Measurements from ENCODE around the gene NUP93.

DNA sequence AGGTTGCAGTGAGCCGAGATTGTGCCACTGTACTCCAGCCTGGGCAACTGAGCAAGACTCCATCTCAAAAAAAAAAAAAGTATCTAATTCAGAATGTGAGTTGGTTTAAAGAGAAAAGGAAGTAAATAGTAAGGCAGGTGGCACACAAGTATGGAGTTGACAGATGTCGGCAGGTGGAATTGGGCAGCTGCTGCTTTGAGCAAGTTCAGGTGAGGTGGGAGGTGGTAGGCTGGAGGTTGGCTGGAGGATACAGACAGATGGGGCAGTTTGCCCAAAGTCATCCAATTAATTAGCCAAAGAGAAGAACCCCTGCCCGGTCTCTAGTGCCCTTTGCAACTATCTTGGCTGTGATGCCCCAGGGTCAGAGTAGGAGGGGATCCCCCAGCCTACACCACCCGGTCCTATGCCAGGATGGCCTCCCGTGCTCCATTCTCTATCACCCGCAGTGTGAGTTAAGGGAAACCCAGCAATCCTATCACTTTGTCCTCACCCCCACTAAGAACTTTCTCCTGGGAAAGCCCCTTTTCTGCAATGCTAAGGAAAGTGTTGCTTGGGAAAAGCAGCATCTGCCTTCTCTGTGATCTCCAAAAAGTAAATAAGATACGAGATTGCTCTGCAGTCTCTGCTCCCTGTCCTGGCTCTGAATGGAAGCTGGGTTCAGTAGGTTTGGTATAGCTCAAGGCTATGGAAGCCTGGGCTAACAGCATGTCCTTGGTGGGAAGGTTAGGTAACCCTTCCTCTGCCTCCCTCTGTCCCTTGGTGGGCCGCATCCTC, 167.3 kb downstream of the NUP93 start:
- TF ChIP-seq, protein P1, sequence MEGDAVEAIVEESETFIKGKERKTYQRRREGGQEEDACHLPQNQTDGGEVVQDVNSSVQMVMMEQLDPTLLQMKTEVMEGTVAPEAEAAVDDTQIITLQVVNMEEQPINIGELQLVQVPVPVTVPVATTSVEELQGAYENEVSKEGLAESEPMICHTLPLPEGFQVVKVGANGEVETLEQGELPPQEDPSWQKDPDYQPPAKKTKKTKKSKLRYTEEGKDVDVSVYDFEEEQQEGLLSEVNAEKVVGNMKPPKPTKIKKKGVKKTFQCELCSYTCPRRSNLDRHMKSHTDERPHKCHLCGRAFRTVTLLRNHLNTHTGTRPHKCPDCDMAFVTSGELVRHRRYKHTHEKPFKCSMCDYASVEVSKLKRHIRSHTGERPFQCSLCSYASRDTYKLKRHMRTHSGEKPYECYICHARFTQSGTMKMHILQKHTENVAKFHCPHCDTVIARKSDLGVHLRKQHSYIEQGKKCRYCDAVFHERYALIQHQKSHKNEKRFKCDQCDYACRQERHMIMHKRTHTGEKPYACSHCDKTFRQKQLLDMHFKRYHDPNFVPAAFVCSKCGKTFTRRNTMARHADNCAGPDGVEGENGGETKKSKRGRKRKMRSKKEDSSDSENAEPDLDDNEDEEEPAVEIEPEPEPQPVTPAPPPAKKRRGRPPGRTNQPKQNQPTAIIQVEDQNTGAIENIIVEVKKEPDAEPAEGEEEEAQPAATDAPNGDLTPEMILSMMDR (IDR thresholded peaks at IDR 0.05; ENCODE audit: control extremely low read depth in 1 of 3, insufficient read depth in 1 of 3, low read depth in 1 of 3, low read length in 3 of 3), result no peak
- no peak for TF ChIP-seq MAFK (IDR thresholded peaks at IDR 0.05; ENCODE audit: low read depth, low read length)
- TF ChIP-seq YY1 (IDR thresholded peaks at IDR 0.05; ENCODE audit: low read depth, low read length), result no peak
- no peak for TF ChIP-seq RAD21 (IDR thresholded peaks at IDR 0.05 in 1 of 2, conservative IDR thresholded peaks at IDR 0.05 in 1 of 2; ENCODE audit: low read depth in 2 of 2, low read length in 2 of 2)
- TF ChIP-seq EZH2 (IDR thresholded peaks at IDR 0.05; ENCODE audit: low read depth, low read length, severe bottlenecking), result no peak
- no peak for TF ChIP-seq CHD2 (IDR thresholded peaks at IDR 0.05; ENCODE audit: low read length)
- no peak for TF ChIP-seq POLR2A (IDR thresholded peaks at IDR 0.05; ENCODE audit: control extremely low read depth in 1 of 2, low read depth in 2 of 2, low read length in 2 of 2)
- TF ChIP-seq SUZ12 (IDR thresholded peaks at IDR 0.05; ENCODE audit: low read length), result no peak
- TF ChIP-seq RBBP5 (IDR thresholded peaks at IDR 0.05; ENCODE audit: borderline replicate concordance, low read depth, low read length), result no peak

Measured in H1 (cell line).